ENCODE results near the gene CBX4. TPM values are rescaled to one million over a fixed set of nuclear protein-coding genes. Genes with fewer than 3 reads are reported as not detected.

Gene CBX4
- total RNA-seq, 1 experiment from 2014 or later = 3.3 TPM

DNA sequence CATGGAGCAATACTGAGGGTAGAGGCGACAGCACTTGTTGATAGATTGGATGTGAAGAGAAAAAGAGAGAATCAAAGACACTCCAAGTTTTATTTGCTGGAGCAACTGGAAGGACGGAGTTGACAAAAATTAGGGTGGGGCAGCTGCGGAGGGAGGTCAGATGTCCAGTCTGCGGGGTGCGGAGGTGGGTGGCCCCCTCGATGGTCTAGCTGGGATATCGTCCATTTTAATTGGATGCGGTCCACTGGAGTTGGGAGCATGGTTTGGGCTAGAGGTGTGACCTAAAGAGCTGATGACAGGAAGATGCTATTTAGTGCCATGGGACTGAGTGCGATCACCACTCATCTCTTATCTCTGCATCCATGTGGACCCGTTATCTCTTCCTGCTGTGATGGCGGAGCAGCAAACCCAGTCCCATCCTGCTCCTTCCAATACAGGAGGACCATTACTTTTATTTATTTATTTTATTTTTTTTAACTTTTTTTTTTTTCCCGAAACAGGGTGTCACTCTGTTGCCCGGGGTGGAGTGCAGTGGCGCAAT lies 48.3 kb upstream of the CBX4 start (continued):
- TF ChIP-seq, protein P1, sequence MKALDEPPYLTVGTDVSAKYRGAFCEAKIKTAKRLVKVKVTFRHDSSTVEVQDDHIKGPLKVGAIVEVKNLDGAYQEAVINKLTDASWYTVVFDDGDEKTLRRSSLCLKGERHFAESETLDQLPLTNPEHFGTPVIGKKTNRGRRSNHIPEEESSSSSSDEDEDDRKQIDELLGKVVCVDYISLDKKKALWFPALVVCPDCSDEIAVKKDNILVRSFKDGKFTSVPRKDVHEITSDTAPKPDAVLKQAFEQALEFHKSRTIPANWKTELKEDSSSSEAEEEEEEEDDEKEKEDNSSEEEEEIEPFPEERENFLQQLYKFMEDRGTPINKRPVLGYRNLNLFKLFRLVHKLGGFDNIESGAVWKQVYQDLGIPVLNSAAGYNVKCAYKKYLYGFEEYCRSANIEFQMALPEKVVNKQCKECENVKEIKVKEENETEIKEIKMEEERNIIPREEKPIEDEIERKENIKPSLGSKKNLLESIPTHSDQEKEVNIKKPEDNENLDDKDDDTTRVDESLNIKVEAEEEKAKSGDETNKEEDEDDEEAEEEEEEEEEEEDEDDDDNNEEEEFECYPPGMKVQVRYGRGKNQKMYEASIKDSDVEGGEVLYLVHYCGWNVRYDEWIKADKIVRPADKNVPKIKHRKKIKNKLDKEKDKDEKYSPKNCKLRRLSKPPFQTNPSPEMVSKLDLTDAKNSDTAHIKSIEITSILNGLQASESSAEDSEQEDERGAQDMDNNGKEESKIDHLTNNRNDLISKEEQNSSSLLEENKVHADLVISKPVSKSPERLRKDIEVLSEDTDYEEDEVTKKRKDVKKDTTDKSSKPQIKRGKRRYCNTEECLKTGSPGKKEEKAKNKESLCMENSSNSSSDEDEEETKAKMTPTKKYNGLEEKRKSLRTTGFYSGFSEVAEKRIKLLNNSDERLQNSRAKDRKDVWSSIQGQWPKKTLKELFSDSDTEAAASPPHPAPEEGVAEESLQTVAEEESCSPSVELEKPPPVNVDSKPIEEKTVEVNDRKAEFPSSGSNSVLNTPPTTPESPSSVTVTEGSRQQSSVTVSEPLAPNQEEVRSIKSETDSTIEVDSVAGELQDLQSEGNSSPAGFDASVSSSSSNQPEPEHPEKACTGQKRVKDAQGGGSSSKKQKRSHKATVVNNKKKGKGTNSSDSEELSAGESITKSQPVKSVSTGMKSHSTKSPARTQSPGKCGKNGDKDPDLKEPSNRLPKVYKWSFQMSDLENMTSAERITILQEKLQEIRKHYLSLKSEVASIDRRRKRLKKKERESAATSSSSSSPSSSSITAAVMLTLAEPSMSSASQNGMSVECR (CRISPR knock-in tag; IDR thresholded peaks at IDR 0.05; ENCODE audit: borderline replicate concordance) = no peak
- TF ChIP-seq, protein P2, sequence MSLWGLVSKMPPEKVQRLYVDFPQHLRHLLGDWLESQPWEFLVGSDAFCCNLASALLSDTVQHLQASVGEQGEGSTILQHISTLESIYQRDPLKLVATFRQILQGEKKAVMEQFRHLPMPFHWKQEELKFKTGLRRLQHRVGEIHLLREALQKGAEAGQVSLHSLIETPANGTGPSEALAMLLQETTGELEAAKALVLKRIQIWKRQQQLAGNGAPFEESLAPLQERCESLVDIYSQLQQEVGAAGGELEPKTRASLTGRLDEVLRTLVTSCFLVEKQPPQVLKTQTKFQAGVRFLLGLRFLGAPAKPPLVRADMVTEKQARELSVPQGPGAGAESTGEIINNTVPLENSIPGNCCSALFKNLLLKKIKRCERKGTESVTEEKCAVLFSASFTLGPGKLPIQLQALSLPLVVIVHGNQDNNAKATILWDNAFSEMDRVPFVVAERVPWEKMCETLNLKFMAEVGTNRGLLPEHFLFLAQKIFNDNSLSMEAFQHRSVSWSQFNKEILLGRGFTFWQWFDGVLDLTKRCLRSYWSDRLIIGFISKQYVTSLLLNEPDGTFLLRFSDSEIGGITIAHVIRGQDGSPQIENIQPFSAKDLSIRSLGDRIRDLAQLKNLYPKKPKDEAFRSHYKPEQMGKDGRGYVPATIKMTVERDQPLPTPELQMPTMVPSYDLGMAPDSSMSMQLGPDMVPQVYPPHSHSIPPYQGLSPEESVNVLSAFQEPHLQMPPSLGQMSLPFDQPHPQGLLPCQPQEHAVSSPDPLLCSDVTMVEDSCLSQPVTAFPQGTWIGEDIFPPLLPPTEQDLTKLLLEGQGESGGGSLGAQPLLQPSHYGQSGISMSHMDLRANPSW (CRISPR knock-in tag; conservative IDR thresholded peaks at IDR 0.05; ENCODE audit: low read depth) = no peak

DNA sequence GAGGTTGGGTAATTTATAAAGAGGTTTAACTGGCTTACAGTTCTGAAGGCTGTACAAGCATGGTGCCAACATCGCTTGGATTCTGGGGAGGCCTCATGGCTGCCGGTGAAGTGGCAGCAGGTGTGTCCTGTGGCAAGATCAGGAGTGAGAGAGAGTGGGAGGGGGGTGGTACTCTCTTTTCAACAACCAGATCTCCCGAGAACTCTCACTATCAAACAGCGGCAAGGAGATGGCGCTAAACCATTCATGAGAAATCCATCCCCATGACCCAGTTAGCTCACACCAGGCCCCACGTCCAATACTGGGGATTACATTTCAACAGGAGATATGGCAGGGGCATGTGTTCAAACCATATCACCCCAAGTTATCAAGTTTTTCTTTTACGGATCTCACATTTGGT lies 44.0 kb upstream of the CBX4 start:
- Mint-ChIP-seq H3K4me1 (no peaks in the 10 kb centered on the region), H3K4me3 (no peak overlapping the region), H3K27me3 (ENCODE audit: low read depth) (peaks cover 11% of the 10 kb centered on the region), H3K36me3 (no peaks in the 10 kb centered on the region), H3K9me3 (no peaks in the 10 kb centered on the region), H3K27ac (no peak overlapping the region)
- POLR2A ChIA-PET = interaction anchor here (0.5 kb wide), 1 partner anchor 111 kb away, joined by 3 read pairs; no protein-coding TSS in a partner anchor
- CTCF ChIA-PET = interaction anchor here (0.5 to 1.1 kb wide), 2 partner anchors 14 to 36 kb away, joined by 3 read pairs; no protein-coding TSS in a partner anchor
- ATAC-seq (peak; percentile 55), DNase-seq (ENCODE audit: low spot score) (peak; percentile 10)
- TF ChIP-seq, protein P3, sequence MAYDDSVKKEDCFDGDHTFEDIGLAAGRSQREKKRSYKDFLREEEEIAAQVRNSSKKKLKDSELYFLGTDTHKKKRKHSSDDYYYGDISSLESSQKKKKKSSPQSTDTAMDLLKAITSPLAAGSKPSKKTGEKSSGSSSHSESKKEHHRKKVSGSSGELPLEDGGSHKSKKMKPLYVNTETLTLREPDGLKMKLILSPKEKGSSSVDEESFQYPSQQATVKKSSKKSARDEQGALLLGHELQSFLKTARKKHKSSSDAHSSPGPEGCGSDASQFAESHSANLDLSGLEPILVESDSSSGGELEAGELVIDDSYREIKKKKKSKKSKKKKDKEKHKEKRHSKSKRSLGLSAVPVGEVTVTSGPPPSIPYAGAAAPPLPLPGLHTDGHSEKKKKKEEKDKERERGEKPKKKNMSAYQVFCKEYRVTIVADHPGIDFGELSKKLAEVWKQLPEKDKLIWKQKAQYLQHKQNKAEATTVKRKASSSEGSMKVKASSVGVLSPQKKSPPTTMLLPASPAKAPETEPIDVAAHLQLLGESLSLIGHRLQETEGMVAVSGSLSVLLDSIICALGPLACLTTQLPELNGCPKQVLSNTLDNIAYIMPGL (CRISPR knock-in tag; IDR thresholded peaks at IDR 0.05) = no peak
- TF ChIP-seq, protein P1 (CRISPR knock-in tag; IDR thresholded peaks at IDR 0.05; ENCODE audit: borderline replicate concordance) = no peak
- TF ChIP-seq ZBTB21 (CRISPR knock-in tag; IDR thresholded peaks at IDR 0.05; ENCODE audit: borderline replicate concordance) (no peak), EMX1 (CRISPR knock-in tag; IDR thresholded peaks at IDR 0.05) (no peak), NFYB (CRISPR knock-in tag; conservative IDR thresholded peaks at IDR 0.05; ENCODE audit: low read depth) (no peak), ZNF416 (CRISPR knock-in tag; IDR thresholded peaks at IDR 0.05) (no peak), IRF2 (CRISPR knock-in tag; IDR thresholded peaks at IDR 0.05; ENCODE audit: borderline replicate concordance, low read depth) (no peak), MYBL2 (CRISPR knock-in tag; IDR thresholded peaks at IDR 0.05) (no peak)
- TF ChIP-seq, protein P4, sequence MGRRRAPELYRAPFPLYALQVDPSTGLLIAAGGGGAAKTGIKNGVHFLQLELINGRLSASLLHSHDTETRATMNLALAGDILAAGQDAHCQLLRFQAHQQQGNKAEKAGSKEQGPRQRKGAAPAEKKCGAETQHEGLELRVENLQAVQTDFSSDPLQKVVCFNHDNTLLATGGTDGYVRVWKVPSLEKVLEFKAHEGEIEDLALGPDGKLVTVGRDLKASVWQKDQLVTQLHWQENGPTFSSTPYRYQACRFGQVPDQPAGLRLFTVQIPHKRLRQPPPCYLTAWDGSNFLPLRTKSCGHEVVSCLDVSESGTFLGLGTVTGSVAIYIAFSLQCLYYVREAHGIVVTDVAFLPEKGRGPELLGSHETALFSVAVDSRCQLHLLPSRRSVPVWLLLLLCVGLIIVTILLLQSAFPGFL (CRISPR knock-in tag; IDR thresholded peaks at IDR 0.05; ENCODE audit: borderline replicate concordance) = no peak
- TF ChIP-seq, protein P5, sequence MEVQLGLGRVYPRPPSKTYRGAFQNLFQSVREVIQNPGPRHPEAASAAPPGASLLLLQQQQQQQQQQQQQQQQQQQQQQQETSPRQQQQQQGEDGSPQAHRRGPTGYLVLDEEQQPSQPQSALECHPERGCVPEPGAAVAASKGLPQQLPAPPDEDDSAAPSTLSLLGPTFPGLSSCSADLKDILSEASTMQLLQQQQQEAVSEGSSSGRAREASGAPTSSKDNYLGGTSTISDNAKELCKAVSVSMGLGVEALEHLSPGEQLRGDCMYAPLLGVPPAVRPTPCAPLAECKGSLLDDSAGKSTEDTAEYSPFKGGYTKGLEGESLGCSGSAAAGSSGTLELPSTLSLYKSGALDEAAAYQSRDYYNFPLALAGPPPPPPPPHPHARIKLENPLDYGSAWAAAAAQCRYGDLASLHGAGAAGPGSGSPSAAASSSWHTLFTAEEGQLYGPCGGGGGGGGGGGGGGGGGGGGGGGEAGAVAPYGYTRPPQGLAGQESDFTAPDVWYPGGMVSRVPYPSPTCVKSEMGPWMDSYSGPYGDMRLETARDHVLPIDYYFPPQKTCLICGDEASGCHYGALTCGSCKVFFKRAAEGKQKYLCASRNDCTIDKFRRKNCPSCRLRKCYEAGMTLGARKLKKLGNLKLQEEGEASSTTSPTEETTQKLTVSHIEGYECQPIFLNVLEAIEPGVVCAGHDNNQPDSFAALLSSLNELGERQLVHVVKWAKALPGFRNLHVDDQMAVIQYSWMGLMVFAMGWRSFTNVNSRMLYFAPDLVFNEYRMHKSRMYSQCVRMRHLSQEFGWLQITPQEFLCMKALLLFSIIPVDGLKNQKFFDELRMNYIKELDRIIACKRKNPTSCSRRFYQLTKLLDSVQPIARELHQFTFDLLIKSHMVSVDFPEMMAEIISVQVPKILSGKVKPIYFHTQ (CRISPR knock-in tag; IDR thresholded peaks at IDR 0.05) = no peak
- TF ChIP-seq, protein P6, sequence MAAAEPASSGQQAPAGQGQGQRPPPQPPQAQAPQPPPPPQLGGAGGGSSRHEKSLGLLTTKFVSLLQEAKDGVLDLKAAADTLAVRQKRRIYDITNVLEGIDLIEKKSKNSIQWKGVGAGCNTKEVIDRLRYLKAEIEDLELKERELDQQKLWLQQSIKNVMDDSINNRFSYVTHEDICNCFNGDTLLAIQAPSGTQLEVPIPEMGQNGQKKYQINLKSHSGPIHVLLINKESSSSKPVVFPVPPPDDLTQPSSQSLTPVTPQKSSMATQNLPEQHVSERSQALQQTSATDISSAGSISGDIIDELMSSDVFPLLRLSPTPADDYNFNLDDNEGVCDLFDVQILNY (CRISPR knock-in tag; IDR thresholded peaks at IDR 0.05) = no peak
- TF ChIP-seq, protein P7, sequence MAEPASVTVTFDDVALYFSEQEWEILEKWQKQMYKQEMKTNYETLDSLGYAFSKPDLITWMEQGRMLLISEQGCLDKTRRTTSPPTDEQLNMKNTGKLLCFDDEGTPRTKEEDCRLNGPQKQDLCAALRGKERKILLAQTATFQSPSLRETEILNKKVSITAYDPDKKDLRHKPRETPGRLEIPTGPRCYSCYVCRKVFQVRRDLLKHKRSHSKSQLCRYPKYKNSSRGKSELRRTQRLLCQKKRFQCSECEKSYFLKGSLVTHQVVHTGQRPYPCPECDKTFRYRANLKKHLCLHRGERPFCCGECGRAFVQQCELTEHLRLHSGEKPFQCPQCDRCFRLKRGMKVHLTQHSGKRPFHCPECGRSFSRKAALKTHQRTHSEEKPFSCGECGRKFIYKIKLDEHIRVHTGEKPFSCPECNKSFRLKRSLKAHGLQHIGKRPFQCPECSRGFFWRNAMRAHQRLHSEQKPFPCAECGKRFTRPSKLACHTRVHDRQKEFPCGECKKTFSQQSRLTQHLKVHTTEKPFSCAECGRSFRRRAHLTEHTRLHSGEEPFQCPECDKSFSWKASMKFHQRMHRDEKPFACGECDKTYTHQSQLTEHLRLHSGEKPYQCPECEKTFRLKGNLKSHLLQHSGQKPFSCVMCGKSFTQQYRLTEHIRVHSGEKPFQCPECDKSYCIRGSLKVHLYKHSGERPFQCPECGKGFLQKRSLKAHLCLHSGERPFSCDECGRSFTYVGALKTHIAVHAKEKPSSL (CRISPR knock-in tag; conservative IDR thresholded peaks at IDR 0.05) = no peak

Measured in WTC11 (cell line).